OCI-LY7 (cell line): Measurements from ENCODE around the gene SPIC.

Experiments used
- CTCF ChIP-seq: fragments of 200-600 bp; sonication (generic); conservative IDR thresholded peaks from 2 replicates; pipeline ENCODE4 v1.5.1; 2014; ENCODE audit warnings: mild to moderate bottlenecking, antibody characterized with exemption, low read length, moderate library complexity, mixed read lengths
- EZH2phosphoT487 ChIP-seq: fragments of 200-600 bp; sonication (generic); IDR thresholded peaks from 2 replicates; pipeline ENCODE4 v1.6.1; 2018; ENCODE audit warnings: low read depth, borderline replicate concordance, mild to moderate bottlenecking, mixed run types, antibody characterized with exemption, low read length, moderate library complexity, mixed read lengths

- TF ChIP-seq CTCF (no peak), EZH2phosphoT487 (no peak)
Observed at GRCh38 chr12:101491329-101491728, 16.2 kb downstream of the SPIC start.
